ENCODE measurements around the gene DHRS7B.
"Not testable (repeated sequence)": the region's sequence is repeated elsewhere in the genome, so short reads cannot be mapped to it uniquely, and the experiment has no call there.

The DHRS7B gene

DNA sequence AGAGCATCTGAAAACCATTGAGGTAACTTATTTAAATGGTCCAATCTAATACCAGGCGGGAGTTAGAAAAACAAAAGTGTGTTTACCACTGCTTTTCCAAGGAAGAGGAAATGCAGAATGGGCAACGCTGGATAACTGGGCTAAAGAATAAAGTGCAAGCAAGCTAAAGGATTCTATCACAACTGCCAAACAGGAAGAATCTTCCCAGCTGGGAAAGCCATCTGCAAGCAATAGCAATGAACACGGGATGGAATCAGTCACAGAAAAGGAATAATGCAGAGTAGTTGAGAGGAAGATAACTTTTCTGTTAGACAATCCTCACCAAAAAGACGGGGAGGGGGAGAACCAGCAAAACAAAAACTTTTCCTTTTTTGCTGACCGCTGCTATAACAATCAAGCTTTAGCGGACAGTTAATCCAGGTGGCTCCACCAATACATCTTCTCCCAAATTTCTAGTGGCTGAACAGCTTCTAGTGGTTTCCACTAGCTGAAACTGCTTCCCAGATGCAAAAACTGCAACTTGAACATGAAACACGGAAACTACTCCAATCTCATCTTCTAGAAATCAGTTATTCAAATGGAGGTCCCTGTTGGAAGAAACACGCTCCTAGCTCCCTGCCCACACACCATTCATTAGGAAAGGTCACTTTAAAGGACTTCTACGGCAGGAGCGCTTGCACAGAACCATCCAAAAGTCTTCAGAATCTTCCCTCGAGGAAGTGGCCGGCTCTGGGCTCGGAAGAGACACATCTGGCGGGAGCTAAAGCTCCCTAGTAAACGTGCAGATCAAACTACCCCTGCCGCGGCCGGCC, 86.3 kb downstream of the DHRS7B start:
- no peak for DNase-seq

DNA sequence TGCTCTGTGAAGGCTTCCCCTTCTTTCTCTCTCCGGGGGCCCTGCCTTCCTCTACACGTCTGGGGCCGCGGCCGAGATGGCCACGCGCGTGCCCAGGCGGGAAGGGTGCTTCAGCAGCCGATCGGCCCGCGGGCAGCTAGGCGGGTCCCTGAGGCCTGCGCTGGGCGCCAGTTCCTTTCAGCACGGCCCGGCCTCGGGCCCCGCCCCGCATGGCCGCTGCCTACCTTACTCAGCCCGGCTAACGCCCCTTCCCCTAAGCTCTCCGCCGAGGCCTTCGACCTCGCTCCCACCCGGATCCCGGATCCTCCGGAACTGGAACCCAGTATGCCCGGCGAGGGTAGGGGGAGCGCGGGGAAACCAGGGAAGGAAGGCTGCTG, 86.9 kb downstream of the DHRS7B start:
- DNase-seq = peak; percentile 25

DNA sequence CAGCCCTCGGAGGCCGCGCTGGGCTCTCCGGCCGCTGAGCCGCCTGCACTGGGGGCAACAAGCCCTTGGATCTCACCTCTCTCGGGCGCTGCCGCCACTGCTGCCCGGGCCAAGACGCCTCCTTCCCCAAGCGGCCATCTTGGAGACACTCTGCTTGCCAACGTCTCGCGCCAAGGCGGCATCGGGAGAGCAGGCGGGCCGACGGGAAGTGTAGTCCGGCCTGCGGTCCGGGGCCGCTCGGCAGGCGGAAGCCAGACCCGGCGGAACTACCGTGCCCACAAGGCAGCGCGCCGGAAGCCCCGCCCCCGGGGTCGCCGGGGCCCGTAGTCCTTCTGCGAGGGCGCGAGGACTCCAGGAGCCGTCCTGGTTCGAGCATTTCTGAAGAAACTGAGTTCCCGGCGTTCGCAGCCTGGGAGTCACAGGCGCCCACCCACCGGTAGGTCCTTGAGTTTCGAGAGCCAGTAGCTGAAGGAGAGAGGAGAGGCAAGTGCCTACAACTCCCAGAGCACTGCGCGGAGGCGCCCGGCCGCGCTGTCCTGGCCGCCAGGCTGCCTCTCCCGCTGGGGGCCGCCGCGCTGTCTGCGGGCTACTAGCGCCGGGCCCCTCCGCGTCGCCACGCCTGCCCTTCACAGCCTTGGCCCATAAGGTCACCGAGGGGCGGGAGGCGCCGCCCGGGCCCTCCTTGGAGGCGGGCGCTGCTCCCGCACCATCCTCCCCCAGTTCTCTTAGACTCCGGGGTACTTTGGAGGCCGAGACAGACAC, 87.4 kb downstream of the DHRS7B start, which contains the start of gene TMEM11:
TMEM11 (minus strand) TSS at position 147 of the 762 bp plus-strand sequence; CDS start at position 138, 9 bp downstream.
- DNase-seq = peak; percentile 95

DNA sequence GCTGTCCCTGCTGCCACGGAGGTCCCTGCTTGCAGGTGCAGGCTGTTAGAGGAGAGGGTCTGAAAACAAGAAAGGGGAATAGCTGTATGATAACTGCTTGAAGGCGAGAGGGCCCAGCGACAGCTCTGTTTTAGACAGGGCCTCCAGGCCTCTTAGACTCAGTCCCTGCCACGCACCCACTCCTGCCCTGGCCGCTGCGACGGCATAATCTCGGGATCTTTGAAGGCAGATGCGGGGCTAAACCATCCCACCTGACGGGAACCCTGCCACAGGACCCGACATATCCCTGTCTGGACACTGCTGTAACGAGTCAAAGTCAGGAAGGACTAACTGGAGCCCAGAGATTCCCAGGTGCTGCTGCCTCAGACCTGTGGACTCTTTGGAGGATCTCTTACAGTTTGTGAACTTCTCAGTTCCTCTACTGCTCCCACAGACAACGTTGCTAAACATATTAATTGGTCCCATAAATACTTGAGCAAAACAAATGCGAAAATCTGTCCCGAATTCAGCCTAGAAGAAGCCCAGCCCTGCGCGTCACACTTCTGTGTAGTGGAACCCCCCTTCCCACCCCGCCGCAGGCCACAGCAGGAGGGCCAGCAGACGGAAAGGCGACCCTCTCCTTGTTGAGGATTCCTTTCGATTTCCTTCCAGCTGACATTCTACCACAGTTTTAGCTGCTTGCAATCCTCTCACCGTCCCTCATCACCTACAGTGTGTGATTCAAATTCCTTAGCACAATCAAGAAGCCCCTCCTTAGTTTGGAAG, 88.2 kb downstream of the DHRS7B start:
- no peak for DNase-seq

DNA sequence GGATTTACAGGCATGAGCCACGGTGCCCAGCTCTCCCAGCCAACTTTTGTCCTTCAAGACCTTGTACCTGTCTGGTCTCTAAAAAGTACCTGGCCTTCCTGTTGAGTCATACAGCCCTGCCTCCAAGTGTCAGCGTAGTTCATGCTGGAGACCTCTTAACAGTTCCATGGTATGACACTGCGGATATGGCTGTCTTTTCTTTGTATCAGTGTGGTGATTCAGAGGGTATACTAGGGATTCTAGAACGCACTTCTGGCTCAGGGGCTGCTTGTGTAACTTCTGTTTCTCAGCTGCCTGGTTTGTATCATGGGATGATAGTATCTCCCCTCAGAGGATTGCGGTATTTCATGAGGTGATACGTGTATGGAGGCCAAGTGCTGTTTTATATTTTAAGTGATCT, 89.2 kb downstream of the DHRS7B start:
- DNase-seq = no peak

DNA sequence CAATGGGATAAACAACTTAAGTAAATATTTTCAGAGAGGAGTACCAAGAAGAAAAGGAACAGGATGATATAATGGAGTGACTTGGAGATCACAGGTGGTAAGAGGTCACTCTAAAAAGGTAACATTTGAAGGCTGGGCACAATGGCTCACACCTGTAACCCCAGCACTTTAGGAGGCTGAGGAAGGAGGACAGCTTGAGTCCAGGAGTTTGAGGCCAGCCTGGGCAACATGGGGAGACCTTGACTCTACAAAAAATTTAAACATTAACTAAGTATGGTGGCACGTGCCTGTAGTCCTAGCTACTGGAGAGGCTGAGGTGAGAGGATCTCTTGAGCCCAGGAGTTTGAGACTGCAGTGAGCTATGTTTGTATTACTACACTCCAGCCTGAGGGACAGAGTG, 90.6 kb downstream of the DHRS7B start:
- no peak for DNase-seq

DNA sequence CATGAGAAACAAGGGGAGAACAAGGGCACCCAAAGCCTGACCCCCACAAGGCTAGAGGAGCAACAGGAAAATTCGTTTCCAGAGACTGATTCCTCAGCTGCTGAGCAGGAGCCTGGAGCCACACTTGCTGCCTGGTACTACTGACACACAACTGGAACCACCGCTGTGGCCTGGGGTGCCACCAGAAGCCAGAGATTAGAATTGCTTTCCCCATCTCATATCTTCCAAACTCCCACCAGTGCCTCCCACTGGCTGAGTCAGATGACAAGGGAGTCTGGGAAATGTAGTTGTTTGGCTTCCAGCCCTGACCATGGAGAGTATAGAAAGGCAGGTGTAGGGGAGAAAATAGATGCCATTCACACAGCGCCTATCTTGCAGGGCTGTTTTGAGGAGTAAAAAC, 91.3 kb downstream of the DHRS7B start:
- DNase-seq = peak; percentile 65

DNA sequence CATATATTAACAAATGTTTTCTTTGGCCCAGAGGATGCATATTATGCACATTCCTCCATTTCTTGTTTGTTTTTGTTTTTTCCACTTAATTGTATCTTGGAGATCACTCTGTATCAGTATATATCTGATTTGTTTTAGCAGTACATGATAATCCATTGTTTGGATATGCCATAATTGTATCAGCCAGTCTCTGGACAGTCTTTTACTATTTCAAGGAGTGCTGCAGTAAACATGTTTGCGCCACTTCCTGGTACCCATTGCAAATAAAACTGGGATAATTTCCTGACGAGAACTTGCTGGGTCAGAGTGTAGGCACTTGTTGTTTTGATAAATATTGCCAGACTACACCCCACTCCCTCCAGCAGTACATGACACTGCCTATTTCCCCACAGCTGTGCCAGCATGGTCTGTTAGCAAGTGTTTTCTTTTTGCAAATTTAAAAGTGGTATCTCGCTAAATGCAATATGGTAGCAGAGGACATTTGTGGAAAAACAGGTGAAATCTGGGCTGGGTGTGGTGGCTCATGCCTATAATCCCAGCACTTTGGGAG, 92.1 kb downstream of the DHRS7B start:
- no peak for DNase-seq

DNA sequence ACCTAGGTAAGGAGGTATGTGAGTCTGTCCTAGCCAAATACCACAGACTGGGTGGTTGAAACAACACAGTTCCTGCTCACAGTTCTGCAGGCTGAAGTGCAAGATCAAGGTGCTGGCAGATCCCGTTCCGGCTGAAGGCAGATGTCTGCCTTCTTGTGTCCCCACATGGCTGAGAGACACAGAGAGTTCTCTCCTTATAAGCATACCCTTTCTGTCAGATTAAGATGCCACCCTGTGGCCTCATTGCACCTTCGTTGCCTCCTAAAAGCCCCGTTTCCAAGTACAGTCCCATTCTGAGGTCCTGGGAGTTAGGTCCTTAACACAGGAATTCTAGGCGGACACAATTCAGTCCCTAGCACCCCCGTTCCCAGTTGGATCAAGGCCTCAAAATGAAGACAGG, 96.3 kb downstream of the DHRS7B start:
- DNase-seq = no peak

DNA sequence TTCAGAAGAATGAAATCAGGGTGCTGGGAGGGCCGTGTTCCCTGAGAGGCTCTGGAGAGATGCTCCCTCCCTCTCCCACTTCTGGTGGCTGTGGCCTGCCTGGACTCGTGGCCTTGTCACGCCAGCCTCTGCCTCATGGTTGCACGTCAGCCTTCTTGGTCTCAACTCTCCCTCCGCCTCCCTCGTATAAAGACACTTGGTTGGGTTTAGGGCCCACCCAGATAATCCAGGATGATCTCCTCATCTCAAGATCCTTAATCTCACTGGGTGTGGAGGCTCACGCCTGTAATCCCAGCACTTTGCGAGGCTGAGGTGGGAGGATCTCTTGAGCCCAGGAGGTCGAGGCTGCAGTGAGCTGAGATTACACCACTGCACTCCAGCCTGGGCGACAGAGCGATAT, 100.5 kb downstream of the DHRS7B start:
- not testable (repeated sequence) for DNase-seq

DNA sequence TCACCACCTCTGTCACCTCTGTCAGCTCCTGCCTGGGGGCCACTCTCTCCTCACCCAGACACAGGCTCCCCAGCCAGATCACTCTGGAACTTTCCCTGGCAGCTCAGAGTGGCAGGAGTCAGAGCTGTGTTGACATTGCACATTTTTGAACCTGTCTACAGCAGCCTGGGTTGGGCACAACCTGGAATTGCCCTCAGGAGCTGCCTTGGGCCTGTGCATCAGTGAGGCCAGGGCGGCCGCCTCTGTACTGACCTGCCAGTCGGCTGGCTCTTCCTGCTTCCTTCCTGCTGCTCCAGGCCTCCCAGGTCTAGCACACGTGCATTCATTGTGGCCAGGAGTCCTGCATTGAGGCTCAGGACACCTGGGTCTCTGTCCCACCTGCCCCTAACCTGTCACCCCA, 101.3 kb downstream of the DHRS7B start:
- DNase-seq = no peak

DNA sequence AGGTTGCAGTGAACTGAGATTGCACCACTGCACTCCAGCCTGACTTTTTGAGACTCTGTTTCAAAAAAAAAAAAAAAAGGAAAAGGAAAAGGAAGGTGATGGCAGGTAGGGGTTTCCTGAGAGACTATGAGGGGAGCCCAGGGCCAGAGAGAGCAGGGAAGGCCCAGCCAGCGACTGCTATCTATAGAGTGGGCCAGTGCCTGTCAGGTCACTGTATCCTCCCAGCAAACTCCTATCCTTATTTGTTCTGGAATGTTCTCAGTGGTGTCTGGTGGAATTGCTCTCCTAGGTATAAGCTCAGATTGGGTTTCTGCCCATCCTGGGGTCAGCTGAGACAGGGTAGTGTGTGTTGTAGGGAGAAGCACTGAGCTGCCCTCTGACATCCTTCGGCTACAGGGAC, 102.1 kb downstream of the DHRS7B start:
- DNase-seq = no peak

DNA sequence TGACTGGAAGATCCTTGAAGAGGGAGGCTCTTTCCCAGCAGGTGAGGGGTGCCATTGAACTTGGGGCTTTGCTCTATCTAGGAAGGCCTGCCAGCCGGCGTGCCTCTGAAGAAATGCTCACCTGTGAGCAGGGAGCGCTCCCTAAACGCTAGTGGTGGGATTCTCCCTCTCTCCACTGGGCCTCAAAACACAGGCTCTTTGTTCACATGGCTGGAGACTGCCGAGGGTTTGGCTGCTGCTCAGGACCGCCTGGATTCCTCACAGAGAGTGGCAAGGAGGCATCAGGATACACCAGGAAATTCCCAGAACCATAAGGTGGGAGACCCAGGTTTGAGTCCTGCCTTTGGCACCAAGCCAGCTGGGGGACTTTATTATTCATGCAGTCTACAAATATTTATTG, 104.8 kb downstream of the DHRS7B start:
- no peak for DNase-seq

DNA sequence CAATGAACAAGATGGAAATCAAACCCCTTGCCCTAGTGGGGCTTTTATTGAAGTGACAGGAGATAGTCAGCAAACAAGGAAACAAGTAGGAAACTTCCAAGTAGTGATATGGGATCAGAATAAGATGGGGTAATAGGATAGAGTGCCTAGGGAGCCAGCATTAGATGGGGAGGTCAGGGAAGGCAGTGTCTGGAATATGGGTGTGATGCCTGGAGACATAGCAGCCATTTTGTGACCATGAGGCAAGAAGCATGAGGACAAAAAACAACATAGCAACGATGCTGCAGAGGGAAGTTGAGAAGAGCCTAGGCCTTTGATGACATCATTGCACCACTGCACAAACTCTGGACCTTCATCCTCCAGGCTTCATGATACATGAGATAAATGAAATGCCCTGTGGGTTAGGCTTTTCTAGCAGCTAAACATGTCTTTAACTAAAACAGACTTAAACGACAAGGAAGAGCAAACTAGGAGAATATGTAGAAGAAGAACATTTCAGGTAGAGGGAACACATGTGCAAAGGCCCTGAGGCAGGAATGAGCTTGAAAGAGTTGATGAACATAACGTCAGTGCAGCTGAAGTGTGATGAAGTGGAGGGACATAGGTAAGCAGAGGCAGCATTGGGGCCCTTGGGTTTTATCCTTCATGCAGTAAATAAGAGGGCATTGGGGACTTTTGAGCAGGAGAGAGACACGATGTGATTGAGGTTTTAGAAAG, 105.4 kb downstream of the DHRS7B start:
- no peak for DNase-seq

DNA sequence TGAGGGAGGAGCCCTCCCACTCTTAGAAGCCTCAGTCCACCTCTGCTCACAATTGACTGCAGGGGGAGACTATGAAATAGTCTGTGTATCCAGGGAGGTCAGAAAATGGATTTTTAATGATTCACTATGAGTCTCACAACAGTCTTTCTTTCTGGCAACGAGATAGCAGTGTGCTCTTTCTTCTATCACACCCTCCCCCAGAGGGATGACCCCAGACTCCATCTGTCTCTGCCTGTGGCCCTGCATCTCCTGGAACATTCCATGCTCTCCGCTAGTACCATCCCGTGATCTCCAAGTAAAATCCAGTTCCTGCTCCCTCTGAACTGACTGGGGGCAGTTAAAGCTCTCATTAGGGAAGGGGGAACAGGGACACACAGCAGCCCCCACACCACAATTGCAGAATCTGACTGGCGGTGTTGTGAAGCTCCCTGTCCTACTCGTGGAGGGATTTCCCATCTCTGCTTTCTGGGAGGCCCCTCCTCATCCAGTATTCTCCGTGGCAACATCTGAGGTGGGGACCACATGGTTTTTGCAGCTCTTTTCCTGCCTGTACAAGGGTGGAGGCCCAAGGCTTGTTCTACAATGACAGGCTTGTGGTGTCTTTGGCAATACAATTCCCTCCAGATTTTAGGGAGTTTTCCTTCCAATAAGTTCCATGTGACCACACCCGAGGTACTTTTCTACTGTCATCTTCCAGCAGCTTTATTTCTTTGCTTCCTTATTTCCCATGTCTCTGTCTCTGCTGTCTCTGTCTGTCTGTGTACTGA, 107.0 kb downstream of the DHRS7B start:
- DNase-seq = no peak

DNA sequence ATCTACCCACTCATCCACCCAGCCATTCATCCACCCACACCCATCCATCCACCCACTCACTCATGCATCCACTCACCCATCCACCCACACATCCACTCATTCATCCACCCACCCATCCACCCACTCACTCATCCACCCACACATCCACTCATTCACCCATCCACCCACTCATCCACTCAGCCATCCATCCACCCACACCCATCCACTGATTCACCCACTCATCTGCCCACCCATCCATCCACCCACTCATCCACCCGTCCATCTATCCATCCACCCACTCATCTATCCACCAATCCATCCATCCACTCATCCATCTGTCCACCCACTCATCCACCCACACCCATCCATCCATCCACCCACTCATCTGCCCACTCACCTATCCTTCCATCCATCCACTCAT, 109.2 kb downstream of the DHRS7B start:
- DNase-seq = no peak

DNA sequence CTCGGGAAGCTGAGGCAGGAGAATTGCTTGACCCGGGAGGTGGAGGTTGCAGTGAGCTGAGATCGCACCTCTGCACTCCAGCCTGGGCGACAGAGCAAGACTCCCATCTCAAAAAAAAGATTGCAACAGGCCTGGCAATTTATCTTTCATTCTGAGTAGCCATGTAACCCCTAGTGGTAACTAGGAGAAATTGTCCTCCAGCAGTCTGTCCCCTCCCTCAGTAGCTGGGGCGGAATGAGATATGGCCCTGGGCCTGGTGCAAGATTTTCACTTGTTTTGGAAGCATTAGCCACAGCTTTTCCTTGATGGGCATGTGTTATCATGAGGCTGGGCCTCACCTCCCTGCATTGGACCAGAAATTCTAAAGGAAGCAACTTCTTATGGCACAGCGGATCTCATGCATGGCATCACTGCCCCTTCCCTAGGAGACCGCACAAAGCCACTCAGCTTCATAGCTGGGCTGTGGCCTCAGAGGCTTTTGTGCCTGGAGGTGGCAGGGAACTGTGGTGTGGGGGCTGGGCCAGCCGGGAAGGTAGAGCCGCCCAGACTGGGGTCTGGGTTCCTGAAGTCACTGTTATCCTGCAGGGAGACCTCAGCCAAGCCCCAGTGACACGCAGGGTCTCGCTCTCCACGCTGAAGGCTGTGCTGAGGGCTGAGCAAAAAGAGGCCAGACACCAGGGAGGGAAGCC, 113.1 kb downstream of the DHRS7B start:
- no peak for DNase-seq

DNA sequence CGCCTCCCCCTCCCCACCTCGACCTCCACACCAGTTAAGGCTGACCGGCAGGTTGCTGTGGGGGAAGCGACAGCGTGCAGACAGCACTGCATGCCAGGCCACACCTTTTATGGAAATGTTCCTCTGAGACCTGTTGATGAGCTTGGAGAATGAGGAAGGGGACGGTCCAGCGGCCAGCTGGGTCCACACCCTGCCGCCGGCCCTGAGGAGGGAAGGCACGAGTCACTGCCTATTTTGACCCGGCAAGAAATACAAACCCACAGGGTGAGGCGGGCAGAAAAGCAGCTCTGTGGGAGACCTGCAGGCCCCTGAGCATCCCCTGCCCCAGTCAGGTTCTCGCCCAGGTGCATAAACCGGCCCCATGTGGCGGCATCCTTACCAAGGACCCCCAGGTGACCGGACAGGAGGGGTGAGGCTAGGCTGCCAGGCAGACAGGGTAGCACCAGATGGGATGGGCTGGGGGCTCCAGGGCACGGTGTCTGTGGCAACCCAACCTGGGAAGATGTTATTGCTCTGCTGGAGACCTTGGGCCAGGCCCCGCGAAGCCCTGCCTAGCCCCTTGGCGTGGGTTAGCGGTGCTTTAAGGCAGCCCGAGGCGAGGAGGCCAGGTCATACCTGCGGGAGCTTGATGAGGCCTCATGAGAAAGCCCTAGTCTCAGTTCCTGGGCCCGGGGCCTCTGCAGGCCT, 113.7 kb downstream of the DHRS7B start:
- no peak for DNase-seq

All from stimulated activated CD4-positive, alpha-beta T cell treated with anti-CD3 and anti-CD28 coated beads, Interleukin-1b, Interleukin-23, amount 100 ng/mL, for 48 hours (primary cell).